ENCODE measurements around the gene HSD11B1L.

HSD11B1L gene

GRCh38 chr19:5686647-5687359 is 6.0 kb downstream of the HSD11B1L start (continued):
- peak; percentile 73 for TF ChIP-seq SP7 (tag by site-specific recombination; IDR thresholded peaks at IDR 0.05)
- peak; percentile 86 for TF ChIP-seq PATZ1 (tag by site-specific recombination; IDR thresholded peaks at IDR 0.05)
- peak; percentile 97 for TF ChIP-seq KLF1 (tag by site-specific recombination; IDR thresholded peaks at IDR 0.05)
- TF ChIP-seq ZBTB8A (tag by site-specific recombination; IDR thresholded peaks at IDR 0.05) = 0 out of 2 replicates have a peak, but pooled peaks have one; percentile 23
- no peak for TF ChIP-seq ZNF391 (tag by site-specific recombination; IDR thresholded peaks at IDR 0.05; ENCODE audit: borderline replicate concordance, low read depth)
- no peak for TF ChIP-seq ZNF473 (tag by site-specific recombination; IDR thresholded peaks at IDR 0.05)
- TF ChIP-seq KLF17 (tag by site-specific recombination; IDR thresholded peaks at IDR 0.05) = no peak
- TF ChIP-seq SCRT2 (tag by site-specific recombination; IDR thresholded peaks at IDR 0.05) = peak; percentile 29
- TF ChIP-seq ZNF214 (tag by site-specific recombination; IDR thresholded peaks at IDR 0.05; ENCODE audit: borderline replicate concordance) = no peak
- TF ChIP-seq SP3 (tag by site-specific recombination; IDR thresholded peaks at IDR 0.05) = peak; percentile 97
- peak; percentile 30; the same call in 1 of the 2 replicates for TF ChIP-seq ZNF394 (tag by site-specific recombination; IDR thresholded peaks at IDR 0.05; ENCODE audit: borderline replicate concordance)
- TF ChIP-seq KLF9 (tag by site-specific recombination; IDR thresholded peaks at IDR 0.05; ENCODE audit: low read depth) = peak; percentile 97
- peak; percentile 93 for TF ChIP-seq CTCF (tag by site-specific recombination; IDR thresholded peaks at IDR 0.05)
- TF ChIP-seq ZBTB7A (tag by site-specific recombination; IDR thresholded peaks at IDR 0.05; ENCODE audit: low read depth) = peak; percentile 69; the same call in 1 of the 2 replicates
- TF ChIP-seq IKZF3 (tag by site-specific recombination; IDR thresholded peaks at IDR 0.05) = no peak
- TF ChIP-seq KLF10 (tag by site-specific recombination; IDR thresholded peaks at IDR 0.05) = peak; percentile 94
- no peak for TF ChIP-seq ATF2 (tag by site-specific recombination; IDR thresholded peaks at IDR 0.05; ENCODE audit: low read depth)
- TF ChIP-seq ZEB2 (tag by site-specific recombination; IDR thresholded peaks at IDR 0.05) = peak; percentile 65; the same call in 1 of the 2 replicates
- TF ChIP-seq ZNF2 (tag by site-specific recombination; IDR thresholded peaks at IDR 0.05) = 0 out of 2 replicates have a peak, but pooled peaks have one; percentile 34
- TF ChIP-seq ZNF791 (tag by site-specific recombination; IDR thresholded peaks at IDR 0.05) = no peak
- TF ChIP-seq PRDM10 (tag by site-specific recombination; IDR thresholded peaks at IDR 0.05) = peak; percentile 95
- no peak for TF ChIP-seq PBX3 (CRISPR knock-in tag; IDR thresholded peaks at IDR 0.05)
- TF ChIP-seq SALL2 (tag by site-specific recombination; IDR thresholded peaks at IDR 0.05; ENCODE audit: borderline replicate concordance) = no peak
- TF ChIP-seq ZNF324 (tag by site-specific recombination; IDR thresholded peaks at IDR 0.05) = 0 out of 2 replicates have a peak, but pooled peaks have one; percentile 21
- TF ChIP-seq ZFHX2 (tag by site-specific recombination; conservative IDR thresholded peaks at IDR 0.05) = peak; percentile 65
- TF ChIP-seq ZSCAN16 (tag by site-specific recombination; IDR thresholded peaks at IDR 0.05) = no peak
- TF ChIP-seq KLF16 (tag by site-specific recombination; IDR thresholded peaks at IDR 0.05) = 0 out of 2 replicates have a peak, but pooled peaks have one; percentile 68
- peak; percentile 63 for TF ChIP-seq ZNF335 (tag by site-specific recombination; conservative IDR thresholded peaks at IDR 0.05)
- peak; percentile 99 for TF ChIP-seq KLF8 (tag by site-specific recombination; IDR thresholded peaks at IDR 0.05)
